ENCODE data around the gene DPP4. TPM values are rescaled to one million over a fixed set of nuclear protein-coding genes. Genes with fewer than 3 reads are reported as not detected.

Gene DPP4
- polyA plus RNA-seq, 1 donor (not counting 4 experiments of a cell fraction or from before 2014, with no cell fraction given), result 1.1 TPM

DNA sequence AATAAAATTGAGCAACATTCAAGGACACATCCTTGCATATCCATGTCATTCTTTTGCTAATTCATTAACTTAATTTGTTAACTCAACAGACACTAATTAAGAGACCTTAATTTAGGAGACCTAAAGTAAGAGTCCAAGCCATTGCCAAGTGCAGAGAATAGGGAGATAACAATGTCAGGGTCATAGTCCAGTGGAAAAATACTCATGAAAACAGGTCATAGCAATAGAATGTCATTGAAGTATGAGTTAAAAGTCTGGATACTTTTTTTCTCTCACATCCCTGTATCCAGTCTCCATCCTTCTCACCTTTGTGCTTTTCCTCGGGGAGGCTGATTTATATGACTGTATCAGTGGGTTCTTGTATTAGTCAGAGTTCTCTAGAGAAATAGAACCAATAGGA lies 26.6 kb upstream of the DPP4 start:
- no peak overlapping the region for H2AFZ ChIP-seq (ENCODE audit: control insufficient read depth, low read length)
- no peaks in the 10 kb centered on the region for H3K27me3 ChIP-seq (ENCODE audit: control insufficient read depth, extremely low read depth, insufficient read depth, low read length)
- no peak for TF ChIP-seq EZH2 (IDR thresholded peaks at IDR 0.05; ENCODE audit: low read length)
- TF ChIP-seq, protein P1, sequence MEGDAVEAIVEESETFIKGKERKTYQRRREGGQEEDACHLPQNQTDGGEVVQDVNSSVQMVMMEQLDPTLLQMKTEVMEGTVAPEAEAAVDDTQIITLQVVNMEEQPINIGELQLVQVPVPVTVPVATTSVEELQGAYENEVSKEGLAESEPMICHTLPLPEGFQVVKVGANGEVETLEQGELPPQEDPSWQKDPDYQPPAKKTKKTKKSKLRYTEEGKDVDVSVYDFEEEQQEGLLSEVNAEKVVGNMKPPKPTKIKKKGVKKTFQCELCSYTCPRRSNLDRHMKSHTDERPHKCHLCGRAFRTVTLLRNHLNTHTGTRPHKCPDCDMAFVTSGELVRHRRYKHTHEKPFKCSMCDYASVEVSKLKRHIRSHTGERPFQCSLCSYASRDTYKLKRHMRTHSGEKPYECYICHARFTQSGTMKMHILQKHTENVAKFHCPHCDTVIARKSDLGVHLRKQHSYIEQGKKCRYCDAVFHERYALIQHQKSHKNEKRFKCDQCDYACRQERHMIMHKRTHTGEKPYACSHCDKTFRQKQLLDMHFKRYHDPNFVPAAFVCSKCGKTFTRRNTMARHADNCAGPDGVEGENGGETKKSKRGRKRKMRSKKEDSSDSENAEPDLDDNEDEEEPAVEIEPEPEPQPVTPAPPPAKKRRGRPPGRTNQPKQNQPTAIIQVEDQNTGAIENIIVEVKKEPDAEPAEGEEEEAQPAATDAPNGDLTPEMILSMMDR (optimal IDR thresholded peaks at IDR 0.05 in 1 of 3, IDR thresholded peaks at IDR 0.05 in 1 of 3, conservative IDR thresholded peaks at IDR 0.05 in 1 of 3; ENCODE audit: extremely low read depth in 1 of 3, insufficient read depth in 2 of 3, low read length in 3 of 3), result no peak
- DNase-seq (ENCODE audit: low read depth, low spot score), result no peak
- no peaks in the 10 kb centered on the region for H3K79me2 ChIP-seq (ENCODE audit: control insufficient read depth, insufficient read depth, low read length)
- H3K4me1 ChIP-seq (ENCODE audit: control insufficient read depth, extremely low read depth, insufficient read depth, low read length), result no peaks in the 10 kb centered on the region
- H3K9me3 ChIP-seq (ENCODE audit: control insufficient read depth, low read depth, low read length), result no peaks in the 10 kb centered on the region
- no peak for FAIRE-seq
- H3K27ac ChIP-seq (ENCODE audit: control insufficient read depth, insufficient read depth, low read length), result no peak overlapping the region
- H3K36me3 ChIP-seq (ENCODE audit: control insufficient read depth in 2 of 2, extremely low read depth in 1 of 2, insufficient read depth in 2 of 2, low read length in 2 of 2), result no peaks in the 10 kb centered on the region
- dilution Hi-C loops (cut with MboI; ENCODE audit: extremely low pct_ligation_motif_present, low sequenced_read_pairs), result no loop called here
- no peak overlapping the region for H3K4me2 ChIP-seq (ENCODE audit: control insufficient read depth, extremely low read depth, insufficient read depth, low read depth, low read length)
- no peaks in the 10 kb centered on the region for H3K9me1 ChIP-seq (ENCODE audit: control insufficient read depth, extremely low read depth, insufficient read depth, low read length)
- no peaks in the 10 kb centered on the region for H4K20me1 ChIP-seq (ENCODE audit: control insufficient read depth, extremely low read depth, insufficient read depth, low read length)
- H3K9ac ChIP-seq (ENCODE audit: control insufficient read depth, extremely low read depth, insufficient read depth, low read length), result no peak overlapping the region
- H3K4me3 ChIP-seq (ENCODE audit: control insufficient read depth in 2 of 3, extremely low read depth in 1 of 3, insufficient read depth in 2 of 3, low read depth in 1 of 3, low read length in 3 of 3), result no peak overlapping the region

DNA sequence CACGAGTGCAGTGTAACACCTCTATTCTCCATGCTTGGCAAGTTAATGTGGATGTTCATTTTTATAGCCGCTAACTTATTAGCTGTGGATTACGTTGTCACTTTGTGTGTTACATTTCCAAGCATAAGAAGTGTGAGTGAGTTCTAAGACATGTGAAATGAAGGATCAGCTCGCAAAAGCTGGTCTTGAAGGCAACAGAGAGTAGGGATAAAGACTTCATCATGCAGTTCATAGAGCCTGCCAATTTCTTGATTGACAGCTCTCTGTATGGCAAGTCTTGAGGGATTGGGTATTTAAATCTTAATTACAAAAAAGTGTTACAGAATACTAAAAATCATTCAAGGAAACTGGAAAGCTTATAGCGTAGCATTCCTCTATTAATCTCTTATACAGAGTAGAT lies 25.8 kb upstream of the DPP4 start:
- H3K9me1 ChIP-seq (ENCODE audit: control insufficient read depth, extremely low read depth, insufficient read depth, low read length), result no peaks in the 10 kb centered on the region
- no peak overlapping the region for H3K4me2 ChIP-seq (ENCODE audit: control insufficient read depth, extremely low read depth, insufficient read depth, low read depth, low read length)
- H3K4me3 ChIP-seq (ENCODE audit: control insufficient read depth in 2 of 3, extremely low read depth in 1 of 3, insufficient read depth in 2 of 3, low read depth in 1 of 3, low read length in 3 of 3), result no peak overlapping the region
- no peak overlapping the region for H2AFZ ChIP-seq (ENCODE audit: control insufficient read depth, low read length)
- H4K20me1 ChIP-seq (ENCODE audit: control insufficient read depth, extremely low read depth, insufficient read depth, low read length), result no peaks in the 10 kb centered on the region
- H3K79me2 ChIP-seq (ENCODE audit: control insufficient read depth, insufficient read depth, low read length), result no peaks in the 10 kb centered on the region
- no peaks in the 10 kb centered on the region for H3K9me3 ChIP-seq (ENCODE audit: control insufficient read depth, low read depth, low read length)
- H3K36me3 ChIP-seq (ENCODE audit: control insufficient read depth in 2 of 2, extremely low read depth in 1 of 2, insufficient read depth in 2 of 2, low read length in 2 of 2), result no peaks in the 10 kb centered on the region
- no peaks in the 10 kb centered on the region for H3K4me1 ChIP-seq (ENCODE audit: control insufficient read depth, extremely low read depth, insufficient read depth, low read length)
- H3K9ac ChIP-seq (ENCODE audit: control insufficient read depth, extremely low read depth, insufficient read depth, low read length), result no peak overlapping the region
- no peak for TF ChIP-seq EZH2 (IDR thresholded peaks at IDR 0.05; ENCODE audit: low read length)
- TF ChIP-seq, protein P1 (optimal IDR thresholded peaks at IDR 0.05 in 1 of 3, IDR thresholded peaks at IDR 0.05 in 1 of 3, conservative IDR thresholded peaks at IDR 0.05 in 1 of 3; ENCODE audit: extremely low read depth in 1 of 3, insufficient read depth in 2 of 3, low read length in 3 of 3), result no peak
- no peak overlapping the region for H3K27ac ChIP-seq (ENCODE audit: control insufficient read depth, insufficient read depth, low read length)
- H3K27me3 ChIP-seq (ENCODE audit: control insufficient read depth, extremely low read depth, insufficient read depth, low read length), result no peaks in the 10 kb centered on the region
- FAIRE-seq (no peak), DNase-seq (ENCODE audit: low read depth, low spot score) (no peak)
- dilution Hi-C loops (cut with MboI; ENCODE audit: extremely low pct_ligation_motif_present, low sequenced_read_pairs), result no loop called here

Measured in keratinocyte (primary cell).